Stimulated activated CD4-positive, alpha-beta T cell treated with anti-CD3 and anti-CD28 coated beads, Interleukin-1b, Interleukin-23, amount 100 ng/mL, for 24 hours (primary cell): ENCODE results near the gene TMEM184C.

Experiments used
- DNase-seq, 4 experiments: peaks; one replicate each; pipeline ENCODE4 v3.0.0-alpha.2; 2020; ENCODE audit warnings: low read depth in 4 of 4, low spot score in 1 of 4

The TMEM184C gene

DNA sequence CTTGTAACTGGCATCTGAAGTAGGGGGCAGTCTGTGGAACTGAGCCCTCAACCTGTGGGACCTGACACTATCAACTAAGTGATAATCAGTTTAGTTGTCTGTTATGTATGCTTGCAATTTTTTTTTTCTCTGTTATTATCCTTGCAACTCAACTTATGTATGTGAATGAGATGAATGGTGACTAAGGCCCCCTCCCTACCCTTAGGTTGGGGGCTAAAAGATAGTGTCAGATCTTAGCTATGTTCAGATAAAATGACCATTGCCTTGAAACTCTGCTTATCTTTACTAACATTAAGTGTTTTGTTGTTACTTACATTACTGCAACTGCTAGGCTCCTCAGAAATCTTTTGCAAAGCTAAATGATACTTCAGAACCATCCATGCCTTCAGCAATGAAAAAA is 31.5 kb downstream of the TMEM184C start:
- DNase-seq: no peak

- no peak for DNase-seq
These were observed 34.4 kb downstream of the TMEM184C start for GRCh38 chr4:147651563-147651962.

GRCh38 chr4:147655639-147656038 is 38.4 kb downstream of the TMEM184C start:
- DNase-seq: no peak

- no peak for DNase-seq
These were observed 41.3 kb downstream of the TMEM184C start for GRCh38 chr4:147658501-147658900.

DNA sequence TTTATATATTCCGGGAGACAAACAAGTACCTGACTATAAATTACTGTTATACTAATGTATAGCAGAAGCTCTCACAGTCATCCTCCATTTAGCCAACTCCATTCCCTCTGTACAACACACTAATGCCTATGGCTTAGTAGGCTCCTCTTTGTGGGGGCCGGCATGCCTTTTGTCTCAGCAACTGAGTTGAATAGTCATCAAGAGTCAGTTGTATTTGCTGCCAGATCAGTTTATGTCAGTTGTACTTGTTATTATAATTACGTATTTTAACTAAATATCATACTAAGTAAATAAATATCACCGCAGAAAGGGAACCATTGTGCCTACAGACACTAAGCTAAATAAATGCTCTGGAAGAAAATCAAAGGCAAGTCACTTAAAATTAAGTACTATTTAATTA is 56.9 kb downstream of the TMEM184C start:
- DNase-seq: no peak

- no peak for DNase-seq
These were observed 57.3 kb downstream of the TMEM184C start for GRCh38 chr4:147674496-147674895.

DNA sequence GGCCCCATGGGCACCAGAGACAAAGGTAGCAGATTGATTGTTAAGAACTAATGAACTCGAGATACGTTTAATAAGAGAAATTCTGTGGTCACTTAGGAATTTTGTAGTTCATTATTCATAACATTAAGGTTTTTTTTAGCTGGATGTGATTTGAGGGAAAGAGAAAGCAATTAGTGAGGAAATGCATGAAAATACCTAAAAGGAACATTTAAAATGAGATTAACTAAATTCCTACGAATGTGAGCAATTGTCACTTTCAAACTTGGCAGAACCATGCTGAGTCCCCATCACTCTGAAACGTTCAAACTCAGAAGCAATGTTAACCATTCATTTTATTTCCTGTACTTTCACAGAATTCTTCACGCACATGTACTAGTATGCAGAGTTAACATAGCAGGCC is 60.9 kb downstream of the TMEM184C start:
- no peak for DNase-seq

DNA sequence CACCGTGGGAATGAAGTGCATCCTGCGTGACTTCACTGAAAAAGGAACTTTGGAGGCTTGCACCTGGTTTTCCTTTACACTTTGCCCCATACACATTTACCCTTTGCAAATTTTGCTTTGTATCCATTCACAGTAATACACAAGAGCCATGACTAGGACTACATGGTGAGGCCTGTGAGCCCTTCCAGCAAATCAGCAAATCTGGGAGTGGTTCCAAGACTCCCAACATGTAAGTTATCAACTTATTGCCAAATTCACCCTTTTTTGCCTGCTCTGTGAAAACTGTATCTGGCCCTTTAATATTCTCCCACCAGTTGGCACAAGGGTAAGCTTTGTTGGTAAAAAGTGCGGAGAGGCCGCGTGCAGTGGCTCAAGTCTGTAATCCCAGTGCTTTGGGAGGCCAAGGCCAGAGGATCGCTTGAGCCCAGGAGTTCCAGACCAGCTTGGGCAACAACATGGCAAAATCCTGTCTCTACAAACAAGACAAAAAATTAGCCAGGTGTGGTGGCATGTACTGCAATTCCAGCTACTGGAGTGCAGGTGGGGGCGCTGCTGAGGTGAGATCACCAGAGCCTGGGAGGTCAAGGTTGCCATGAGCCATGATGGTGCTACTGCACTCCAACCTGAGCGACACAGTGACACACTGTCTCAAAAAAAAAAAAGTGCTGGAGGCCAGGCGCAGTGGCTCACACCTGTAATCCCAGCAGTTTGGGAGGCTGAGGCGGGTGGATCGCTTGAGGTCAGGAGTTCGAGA is 61.8 kb downstream of the TMEM184C start:
- DNase-seq: no peak

DNA sequence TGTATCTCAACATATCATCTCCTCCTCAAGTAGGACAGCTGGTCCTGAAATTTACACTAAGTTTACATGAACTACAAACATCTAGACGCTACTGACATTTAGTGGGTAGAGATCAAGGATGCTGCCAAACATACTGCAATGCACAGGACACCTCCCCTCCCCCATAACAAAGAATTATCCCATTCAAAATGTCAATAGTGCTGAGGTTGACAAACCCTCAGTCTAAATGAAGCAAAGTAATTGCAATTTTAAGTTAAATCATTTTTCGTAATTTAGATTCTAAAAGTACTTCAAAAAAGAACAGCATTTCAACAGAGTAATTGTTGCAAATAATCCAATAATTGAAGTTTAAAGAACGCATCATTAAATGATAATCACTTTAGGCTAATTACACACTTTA is 65.6 kb downstream of the TMEM184C start:
- no peak for DNase-seq

GRCh38 chr4:147683188-147683591 is 66.0 kb downstream of the TMEM184C start:
- DNase-seq: no peak

DNA sequence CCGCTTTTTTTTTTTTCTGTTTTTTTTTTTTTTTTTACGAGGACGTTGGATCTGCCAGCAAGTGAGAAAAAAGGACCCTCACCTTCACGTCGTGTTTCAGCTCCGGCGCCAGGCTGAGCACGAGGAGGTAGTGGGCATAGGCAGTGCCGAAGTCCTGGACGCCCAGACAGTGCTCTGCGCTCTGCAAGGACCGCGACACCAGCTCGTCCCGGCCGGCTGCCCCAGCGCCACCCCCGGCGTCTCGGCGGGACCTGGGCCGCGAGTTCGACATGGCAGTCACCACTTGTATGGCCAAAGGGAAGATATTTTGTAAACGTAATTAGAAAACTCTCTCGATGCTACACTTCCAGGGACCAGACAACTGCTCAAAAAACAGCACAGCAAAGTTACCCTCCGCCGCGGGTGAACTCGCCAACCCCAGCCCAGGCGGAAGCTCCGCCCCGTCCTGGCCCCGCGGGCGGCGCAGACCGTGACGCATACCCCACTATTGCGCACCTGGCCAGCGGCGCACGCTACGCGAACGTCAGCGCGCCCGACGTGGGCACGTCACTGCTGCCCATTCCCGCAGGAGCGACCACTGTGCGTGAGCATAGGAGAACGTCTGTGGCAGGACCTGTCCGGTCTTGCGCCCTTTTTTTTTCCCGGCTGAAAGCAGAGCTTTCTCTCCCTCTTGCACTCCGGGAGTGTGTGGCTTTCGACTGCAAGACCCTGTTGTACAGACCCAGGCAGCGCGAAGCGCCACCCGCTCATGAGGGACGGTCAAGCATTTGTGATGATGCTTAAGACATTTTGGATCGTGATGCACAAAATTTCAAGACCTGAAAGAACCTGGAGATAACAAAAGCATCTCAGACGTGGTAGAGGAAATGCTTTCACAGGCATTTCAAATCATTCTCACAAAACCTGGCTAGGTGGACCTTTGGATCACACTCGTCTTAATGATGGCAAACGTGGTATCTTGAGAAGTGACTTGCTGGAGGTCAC is 66.8 kb downstream of the TMEM184C start, which contains the start of gene PRMT9:
TSS of gene PRMT9 (minus strand) at position 447 of the 984 bp plus-strand sequence. CDS start at position 271, 176 bp downstream.
- peak; percentile 58 to 84 (median 80) for DNase-seq

- DNase-seq: no peak
These were observed 71.9 kb downstream of the TMEM184C start for GRCh38 chr4:147689067-147689466.

- no peak for DNase-seq
These were observed 74.6 kb downstream of the TMEM184C start for GRCh38 chr4:147691820-147692219.

DNA sequence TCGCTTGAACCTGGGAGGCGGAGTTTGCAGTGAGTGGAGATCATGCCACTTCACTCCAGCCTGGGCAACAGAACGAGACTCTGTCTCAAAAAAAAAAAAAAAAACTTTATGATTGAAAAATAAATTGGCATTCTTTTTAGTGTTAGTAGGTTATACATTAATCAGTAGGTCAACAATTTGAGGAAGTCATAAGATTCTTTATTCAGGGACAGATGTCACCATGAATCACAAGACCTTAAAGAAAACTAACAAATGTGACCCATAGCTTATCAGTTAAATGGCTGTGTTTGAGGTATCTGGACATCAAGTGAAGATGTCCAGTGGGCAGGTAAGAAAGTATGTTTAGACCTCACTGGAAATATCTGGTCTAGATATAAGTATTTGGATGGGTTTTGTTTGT is 76.0 kb downstream of the TMEM184C start:
- no peak for DNase-seq

- no peak for DNase-seq
These were observed 79.7 kb downstream of the TMEM184C start for GRCh38 chr4:147696866-147697265.

DNA sequence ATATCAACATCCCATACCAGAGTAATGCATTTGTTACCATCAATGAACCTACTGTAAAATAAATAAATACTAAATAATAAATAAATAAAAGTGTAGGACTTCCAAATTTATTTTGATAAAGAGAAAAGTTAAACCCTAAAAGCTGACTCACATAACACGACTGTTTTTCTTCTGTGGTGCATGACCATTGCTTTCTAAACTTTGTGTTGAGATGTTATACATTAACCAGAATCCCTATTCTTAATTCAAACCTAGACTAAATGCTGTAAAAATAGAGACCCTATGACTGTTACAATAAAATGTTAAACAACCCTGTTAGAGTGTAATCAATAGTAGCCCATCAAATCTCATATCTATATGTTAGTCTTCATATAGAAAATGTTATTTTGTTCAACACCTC is 87.6 kb downstream of the TMEM184C start:
- no peak for DNase-seq

- DNase-seq: peak in 1 of 4 experiments; percentile 31
These were observed 90.9 kb downstream of the TMEM184C start for GRCh38 chr4:147707892-147708672.

DNA sequence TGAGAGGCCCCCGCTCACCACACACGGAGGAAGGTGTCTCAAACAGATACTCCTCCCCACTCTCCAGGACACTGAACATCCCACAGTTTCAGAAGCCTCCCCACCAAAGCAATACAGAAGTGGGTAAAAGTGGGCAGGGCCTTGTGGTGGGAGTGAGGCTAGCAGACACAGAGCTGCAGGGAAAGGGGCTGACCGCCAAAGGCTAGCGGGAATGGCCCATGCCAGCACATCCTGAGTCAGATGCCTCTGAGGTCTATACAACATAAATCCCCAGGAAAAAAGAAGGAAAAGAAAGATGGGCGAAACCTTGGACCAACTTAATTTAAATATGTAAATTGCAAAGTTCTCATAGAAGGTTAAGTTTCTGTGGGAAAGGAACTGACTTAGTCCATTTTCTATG is 92.8 kb downstream of the TMEM184C start:
- DNase-seq: no peak

DNA sequence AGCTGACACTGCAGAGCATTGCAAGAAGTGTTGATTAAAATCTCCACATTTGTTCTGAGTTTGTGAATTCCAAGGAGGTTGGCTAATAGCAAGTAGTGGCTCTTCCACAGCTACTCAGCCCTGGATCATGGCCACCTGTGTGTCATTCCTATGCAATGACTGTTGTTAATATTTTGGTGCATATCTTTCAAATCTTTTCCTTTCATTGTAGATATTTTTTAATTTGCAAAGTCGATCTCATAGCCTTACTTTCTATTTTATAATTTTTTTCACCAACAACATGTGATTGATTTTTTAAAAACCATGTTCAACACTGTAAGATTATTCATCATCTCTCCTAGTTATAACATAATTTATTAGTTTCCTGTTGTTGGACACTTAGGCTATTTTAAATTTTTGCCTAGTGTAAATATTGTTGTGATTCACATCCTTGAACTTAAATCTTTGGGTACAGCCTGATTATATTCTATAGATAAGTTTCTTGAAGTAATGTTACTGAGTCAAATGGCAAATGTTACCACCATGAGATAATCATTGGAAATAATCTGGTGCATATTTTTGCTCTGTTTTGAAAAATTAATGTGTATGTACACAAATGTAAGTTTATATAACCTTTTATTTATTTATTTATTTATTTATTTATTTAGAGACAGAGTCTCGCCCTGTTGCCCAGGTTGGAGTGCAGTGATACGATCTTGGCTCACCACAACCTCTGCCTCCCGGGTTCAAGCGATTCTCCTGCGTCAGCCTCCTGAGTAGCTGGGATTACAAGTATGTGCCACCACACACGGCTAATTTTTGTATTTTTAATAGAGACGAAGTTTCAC is 97.6 kb downstream of the TMEM184C start:
- DNase-seq: no peak

GRCh38 chr4:147717878-147718277 is 100.7 kb downstream of the TMEM184C start:
- no peak for DNase-seq
